Activated CD4-positive, alpha-beta T cell treated with anti-CD3 and anti-CD28 coated beads, Interleukin-2, amount 10 ng/mL, durations not matched to agents 7 days and 5 days (primary cell): ENCODE data around the gene CALML4. TPM values are rescaled to one million over a fixed set of nuclear protein-coding genes. Genes with fewer than 3 reads are reported as not detected.
"Not testable (repeated sequence)": the region's sequence is repeated elsewhere in the genome, so short reads cannot be mapped to it uniquely, and the experiment has no call there.

Experiments used
- CTCF ChIA-PET: fragments of 350-600 bp; sonication (Branson Sonifier 250); formaldehyde crosslinking; loops from one replicate; lab custom pipeline; 2021; ENCODE audit warnings: antibody characterized with exemption; lab: Charles Lee
- POLR2A ChIA-PET: fragments of 350-600 bp; sonication (Branson Sonifier 250); formaldehyde crosslinking; loops from one replicate; lab custom pipeline; 2021; ENCODE audit warnings: antibody characterized with exemption; lab: Charles Lee
- DNase-seq: peaks from one replicate; pipeline ENCODE4 v3.0.0-alpha.2; 2020
- H3K27ac Mint-ChIP-seq: one replicate; pipeline ENCODE4 v1.8.0; 2021; ENCODE audit warnings: mild to moderate bottlenecking, moderate library complexity, mixed read lengths
- H3K27me3 Mint-ChIP-seq: one replicate; pipeline ENCODE4 v1.8.0; 2021; ENCODE audit warnings: mixed read lengths
- H3K36me3 Mint-ChIP-seq: one replicate; pipeline ENCODE4 v1.8.0; 2021; ENCODE audit warnings: low read depth, mixed read lengths
- H3K4me1 Mint-ChIP-seq: one replicate; pipeline ENCODE4 v1.8.0; 2021; ENCODE audit warnings: mixed read lengths
- H3K4me3 Mint-ChIP-seq: one replicate; pipeline ENCODE4 v1.8.0; 2021; ENCODE audit warnings: mild to moderate bottlenecking, moderate library complexity, mixed read lengths
- H3K9me3 Mint-ChIP-seq: one replicate; pipeline ENCODE4 v1.8.0; 2021; ENCODE audit warnings: mixed read lengths
- total RNA-seq, 2 experiments: library from RNA; stranded (reverse); gene quantifications; one replicate each; pipeline ENCODE4 v1.2.3, GENCODE V29; 2021

Gene CALML4
- total RNA-seq, 2 experiments from 2014 or later = 11.2 to 13.5 TPM

DNA sequence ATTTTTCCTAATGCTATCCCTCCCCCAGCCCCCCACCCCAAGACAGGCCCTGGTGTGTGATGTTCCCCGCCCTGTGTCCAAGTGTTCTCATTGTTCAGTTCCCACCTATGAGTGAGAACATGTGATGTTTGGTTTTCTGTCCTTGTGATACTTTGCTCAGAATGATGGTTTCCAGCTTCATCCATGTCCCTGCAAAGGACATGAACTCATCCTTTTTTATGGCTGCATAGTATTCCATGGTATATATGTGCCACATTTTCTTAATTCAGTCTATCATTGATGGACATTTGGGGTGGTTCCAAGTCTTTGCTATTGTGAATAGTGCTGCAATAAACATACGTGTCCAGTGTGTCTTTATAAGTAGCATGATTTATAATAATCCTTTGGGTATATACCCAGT is 33.1 kb downstream of the CALML4 start:
- H3K27me3 Mint-ChIP-seq, CTCF ChIA-PET: not testable (repeated sequence)
- H3K36me3 Mint-ChIP-seq = peaks cover 34% of the 10 kb centered on the region

GRCh38 chr15:68166847-68167246 is 38.3 kb downstream of the CALML4 start:
- ChIA-PET POLR2A (no interaction called here), CTCF (interaction anchor here (0.6 kb wide), 1 partner anchor 101 kb away, joined by 5 read pairs; no protein-coding TSS in a partner anchor)
- Mint-ChIP-seq H3K4me1 (no peaks in the 10 kb centered on the region), H3K36me3 (peaks cover 39% of the 10 kb centered on the region), H3K27ac (no peak overlapping the region), H3K27me3 (no peaks in the 10 kb centered on the region), H3K9me3 (peaks cover 3% of the 10 kb centered on the region), H3K4me3 (no peak overlapping the region)
- DNase-seq = no peak

More for the DNA sequence above, 33.1 kb downstream of the CALML4 start:
- H3K4me3 Mint-ChIP-seq, H3K4me1 Mint-ChIP-seq, POLR2A ChIA-PET, H3K9me3 Mint-ChIP-seq, DNase-seq, H3K27ac Mint-ChIP-seq: not testable (repeated sequence)

DNA sequence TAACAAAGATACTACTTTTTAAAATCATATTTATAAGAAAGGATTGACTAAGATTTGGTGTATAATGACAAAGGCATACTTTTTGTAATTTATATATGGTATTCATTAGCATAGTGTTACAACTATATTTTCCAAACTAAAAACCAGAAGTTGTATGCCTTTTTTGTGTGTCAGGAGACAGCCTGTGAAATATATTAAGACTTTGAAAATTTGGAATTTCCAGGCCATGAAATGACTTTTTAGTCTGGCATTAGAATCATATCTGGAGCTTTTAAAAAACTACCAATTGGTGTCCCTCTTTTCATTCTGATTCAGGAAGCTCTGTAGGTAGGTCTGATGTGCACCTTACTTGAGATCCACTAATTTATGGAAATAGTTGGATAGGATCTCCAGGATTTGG is 41.9 kb downstream of the CALML4 start:
- ChIA-PET POLR2A (no interaction called here), CTCF (interaction anchor here (0.9 kb wide), 1 partner anchor 12 kb away, joined by 3 read pairs; no protein-coding TSS in a partner anchor)
- peaks cover 11% of the 10 kb centered on the region for H3K9me3 Mint-ChIP-seq

DNA sequence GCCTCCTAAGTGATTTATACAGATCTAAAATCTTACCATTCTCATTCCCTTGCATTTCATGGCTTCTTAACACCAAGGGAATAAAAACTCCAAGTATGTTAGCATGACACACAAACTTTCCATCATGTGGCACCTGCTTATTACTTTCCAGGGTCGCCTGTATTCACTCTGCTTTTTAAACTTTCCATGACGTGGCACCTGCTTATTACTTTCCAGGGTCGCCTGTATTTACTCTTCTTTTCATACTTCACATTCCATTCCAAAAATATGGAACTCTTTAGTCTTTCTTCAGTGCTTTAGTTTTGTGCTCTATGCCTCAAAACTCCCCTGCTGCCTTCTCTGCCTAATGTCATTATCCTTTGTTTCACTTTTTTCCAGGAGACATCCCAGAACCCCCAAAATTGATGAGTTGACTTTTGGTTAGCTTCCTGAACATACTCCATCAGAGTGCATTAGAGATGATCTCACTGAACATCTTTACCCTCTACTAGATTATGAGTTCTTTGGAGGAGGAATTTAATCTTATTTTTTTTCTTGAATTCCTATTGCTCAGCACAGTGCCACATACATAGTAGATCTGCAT is 47.0 kb downstream of the CALML4 start:
- no peak for DNase-seq
- Mint-ChIP-seq H3K4me1 (no peaks in the 10 kb centered on the region), H3K9me3 (peaks cover 11% of the 10 kb centered on the region), H3K27me3 (no peaks in the 10 kb centered on the region), H3K4me3 (no peak overlapping the region), H3K36me3 (peaks cover 46% of the 10 kb centered on the region), H3K27ac (no peak overlapping the region)
- ChIA-PET POLR2A (no interaction called here), CTCF (no interaction called here)

More for the DNA sequence above, 41.9 kb downstream of the CALML4 start:
- peaks cover 50% of the 10 kb centered on the region for H3K36me3 Mint-ChIP-seq
- H3K27ac Mint-ChIP-seq = no peak overlapping the region
- H3K4me1 Mint-ChIP-seq = no peaks in the 10 kb centered on the region
- DNase-seq = no peak
- H3K27me3 Mint-ChIP-seq = no peaks in the 10 kb centered on the region
- H3K4me3 Mint-ChIP-seq = no peak overlapping the region

- no peaks in the 10 kb centered on the region for H3K27me3 Mint-ChIP-seq
- no peak overlapping the region for H3K4me3 Mint-ChIP-seq
- peaks cover 44% of the 10 kb centered on the region for H3K36me3 Mint-ChIP-seq
- DNase-seq = no peak
- H3K4me1 Mint-ChIP-seq = no peaks in the 10 kb centered on the region
- peaks cover 9% of the 10 kb centered on the region for H3K9me3 Mint-ChIP-seq
- no peak overlapping the region for H3K27ac Mint-ChIP-seq
- ChIA-PET CTCF (no interaction called here), POLR2A (no interaction called here)
These were observed 48.1 kb downstream of the CALML4 start for GRCh38 chr15:68157074-68157473.

DNA sequence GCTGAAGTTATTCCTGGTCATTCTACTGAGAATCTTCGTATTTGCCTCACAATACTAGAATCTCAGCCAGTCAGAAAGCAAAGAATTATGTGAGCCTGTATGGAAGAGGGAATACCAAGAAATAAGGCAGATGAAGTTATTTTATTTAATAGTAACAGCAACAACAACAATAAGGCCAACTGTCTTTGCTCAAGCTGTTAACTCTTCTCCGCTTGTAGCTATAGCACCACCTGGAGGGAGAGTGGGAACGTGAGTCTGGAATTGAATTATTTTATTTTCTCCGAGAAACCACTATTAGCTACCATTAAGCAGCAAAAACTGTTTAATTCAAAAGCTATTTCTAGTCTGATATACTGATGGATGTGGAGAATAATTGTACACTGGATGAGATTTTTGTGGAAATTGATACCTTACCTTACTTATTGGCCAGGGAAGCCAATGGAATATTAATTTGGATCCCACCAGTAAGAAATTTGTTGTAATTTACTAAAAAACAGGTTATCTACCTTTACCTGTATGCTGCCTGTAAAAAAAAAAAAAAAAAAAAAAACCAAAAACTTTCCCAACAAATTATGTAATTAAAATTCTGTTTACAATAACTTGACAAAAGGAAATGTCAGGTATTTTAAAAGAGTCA is 50.1 kb downstream of the CALML4 start:
- ChIA-PET CTCF (interaction anchor here (0.6 to 1.2 kb wide), 3 partner anchors 18 to 47 kb away, joined by 3 read pairs; no protein-coding TSS in a partner anchor), POLR2A (no interaction called here)
- H3K27ac Mint-ChIP-seq = no peak overlapping the region
- H3K4me1 Mint-ChIP-seq = no peaks in the 10 kb centered on the region
- H3K9me3 Mint-ChIP-seq = peaks cover 1% of the 10 kb centered on the region
- no peak overlapping the region for H3K4me3 Mint-ChIP-seq
- H3K36me3 Mint-ChIP-seq = peaks cover 29% of the 10 kb centered on the region
- peak; percentile 11 for DNase-seq
- no peaks in the 10 kb centered on the region for H3K27me3 Mint-ChIP-seq

- CTCF ChIA-PET = no interaction called here
- POLR2A ChIA-PET = no interaction called here
- Mint-ChIP-seq H3K27ac (no peak overlapping the region), H3K27me3 (no peaks in the 10 kb centered on the region), H3K4me3 (no peak overlapping the region), H3K4me1 (peaks cover 7% of the 10 kb centered on the region), H3K9me3 (no peaks in the 10 kb centered on the region), H3K36me3 (peaks cover 31% of the 10 kb centered on the region)
- DNase-seq = no peak
These were observed 52.8 kb downstream of the CALML4 start for GRCh38 chr15:68152342-68152741.

GRCh38 chr15:68151277-68151676 is 53.9 kb downstream of the CALML4 start:
- CTCF ChIA-PET = interaction anchor here (0.6 kb wide), 3 partner anchors 26 to 540 kb away, joined by 3 to 4 read pairs (median 4); no protein-coding TSS in a partner anchor
- Mint-ChIP-seq H3K36me3 (peaks cover 39% of the 10 kb centered on the region), H3K27me3 (no peaks in the 10 kb centered on the region)

GRCh38 chr15:68150187-68150586 is 54.9 kb downstream of the CALML4 start:
- POLR2A ChIA-PET = interaction anchor here (0.7 kb wide), 1 partner anchor 286 kb away, joined by 3 read pairs; no protein-coding TSS in a partner anchor
- Mint-ChIP-seq H3K9me3 (no peaks in the 10 kb centered on the region), H3K4me3 (no peak overlapping the region), H3K4me1 (peaks cover 7% of the 10 kb centered on the region), H3K27me3 (no peaks in the 10 kb centered on the region), H3K36me3 (peaks cover 44% of the 10 kb centered on the region), H3K27ac (no peak overlapping the region)
- CTCF ChIA-PET = no interaction called here
- DNase-seq = no peak

More at GRCh38 chr15:68151277-68151676, 53.9 kb downstream of the CALML4 start:
- H3K4me1 Mint-ChIP-seq = peaks cover 7% of the 10 kb centered on the region
- DNase-seq = no peak
- no peak overlapping the region for H3K27ac Mint-ChIP-seq
- no peaks in the 10 kb centered on the region for H3K9me3 Mint-ChIP-seq
- no peak overlapping the region for H3K4me3 Mint-ChIP-seq
- POLR2A ChIA-PET = no interaction called here

GRCh38 chr15:68149059-68149458 is 56.1 kb downstream of the CALML4 start:
- Mint-ChIP-seq H3K4me1 (peaks cover 7% of the 10 kb centered on the region), H3K4me3 (no peak overlapping the region), H3K27ac (no peak overlapping the region), H3K27me3 (no peaks in the 10 kb centered on the region), H3K36me3 (peaks cover 34% of the 10 kb centered on the region), H3K9me3 (no peaks in the 10 kb centered on the region)
- CTCF ChIA-PET = no interaction called here
- DNase-seq = no peak
- POLR2A ChIA-PET = no interaction called here

DNA sequence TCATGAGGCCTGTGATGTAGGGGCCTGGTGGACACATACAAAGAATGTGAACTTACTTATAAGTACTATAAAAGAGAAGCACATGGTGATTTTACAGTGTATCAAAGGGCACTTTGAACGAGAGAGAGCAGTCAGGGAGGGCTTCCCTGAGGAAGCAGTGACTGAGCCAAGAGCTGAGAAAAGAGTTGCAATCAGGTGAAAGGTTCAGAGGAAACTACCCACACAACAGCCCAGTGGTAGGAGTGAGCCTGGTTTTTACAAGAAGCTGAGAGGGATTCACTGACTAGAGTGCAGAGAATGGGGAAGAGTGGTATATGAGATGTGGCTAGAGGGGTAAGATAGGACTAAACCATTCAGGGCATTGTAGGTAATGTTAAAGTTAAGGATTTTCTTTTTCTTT is 57.1 kb downstream of the CALML4 start:
- H3K36me3 Mint-ChIP-seq = peaks cover 29% of the 10 kb centered on the region
- H3K27me3 Mint-ChIP-seq = no peaks in the 10 kb centered on the region
- H3K4me3 Mint-ChIP-seq = no peak overlapping the region
- H3K4me1 Mint-ChIP-seq = peaks cover 7% of the 10 kb centered on the region
- ChIA-PET POLR2A (no interaction called here), CTCF (no interaction called here)
- no peaks in the 10 kb centered on the region for H3K9me3 Mint-ChIP-seq
- H3K27ac Mint-ChIP-seq = no peak overlapping the region
- DNase-seq = no peak

DNA sequence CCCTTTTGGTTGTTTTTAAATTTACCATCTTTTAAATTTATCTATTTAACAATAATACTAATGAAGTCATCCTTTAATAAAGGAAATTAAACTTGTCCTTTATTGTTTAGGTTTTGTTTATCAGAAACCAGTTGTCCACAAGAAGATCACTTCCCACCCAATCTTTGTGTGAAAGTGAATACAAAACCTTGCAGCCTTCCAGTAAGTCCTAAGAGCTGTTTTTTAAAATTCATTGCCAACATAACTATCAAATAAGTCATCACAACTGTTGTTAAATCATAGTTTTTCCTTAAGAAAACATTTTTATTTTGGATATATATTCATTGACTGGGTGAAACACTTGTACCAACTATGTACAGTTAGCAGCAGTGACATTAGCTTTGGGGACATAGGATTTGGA is 59.4 kb downstream of the CALML4 start:
- POLR2A ChIA-PET = no interaction called here
- Mint-ChIP-seq H3K9me3 (no peaks in the 10 kb centered on the region), H3K27ac (no peak overlapping the region), H3K27me3 (no peaks in the 10 kb centered on the region), H3K36me3 (peaks cover 25% of the 10 kb centered on the region), H3K4me1 (peaks cover 7% of the 10 kb centered on the region), H3K4me3 (no peak overlapping the region)
- CTCF ChIA-PET = interaction anchor here (0.7 kb wide), 1 partner anchor 297 kb away, joined by 3 read pairs; no protein-coding TSS in a partner anchor
- no peak for DNase-seq

- Mint-ChIP-seq H3K27ac (no peak overlapping the region), H3K9me3 (no peaks in the 10 kb centered on the region), H3K4me3 (no peak overlapping the region), H3K36me3 (peaks cover 26% of the 10 kb centered on the region), H3K4me1 (peaks cover 5% of the 10 kb centered on the region), H3K27me3 (no peaks in the 10 kb centered on the region)
- ChIA-PET CTCF (interaction anchor here (0.7 kb wide), 1 partner anchor 201 kb away, joined by 3 read pairs; no protein-coding TSS in a partner anchor), POLR2A (no interaction called here)
- no peak for DNase-seq
These were observed 61.3 kb downstream of the CALML4 start for GRCh38 chr15:68143785-68144184.
